ENCODE data around the gene OR4E1.
"Not testable (repeated sequence)": the region's sequence is repeated elsewhere in the genome, so short reads cannot be mapped to it uniquely, and the experiment has no call there.

OR4E1 gene, protein sequence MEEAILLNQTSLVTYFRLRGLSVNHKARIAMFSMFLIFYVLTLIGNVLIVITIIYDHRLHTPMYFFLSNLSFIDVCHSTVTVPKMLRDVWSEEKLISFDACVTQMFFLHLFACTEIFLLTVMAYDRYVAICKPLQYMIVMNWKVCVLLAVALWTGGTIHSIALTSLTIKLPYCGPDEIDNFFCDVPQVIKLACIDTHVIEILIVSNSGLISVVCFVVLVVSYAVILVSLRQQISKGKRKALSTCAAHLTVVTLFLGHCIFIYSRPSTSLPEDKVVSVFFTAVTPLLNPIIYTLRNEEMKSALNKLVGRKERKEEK

DNA sequence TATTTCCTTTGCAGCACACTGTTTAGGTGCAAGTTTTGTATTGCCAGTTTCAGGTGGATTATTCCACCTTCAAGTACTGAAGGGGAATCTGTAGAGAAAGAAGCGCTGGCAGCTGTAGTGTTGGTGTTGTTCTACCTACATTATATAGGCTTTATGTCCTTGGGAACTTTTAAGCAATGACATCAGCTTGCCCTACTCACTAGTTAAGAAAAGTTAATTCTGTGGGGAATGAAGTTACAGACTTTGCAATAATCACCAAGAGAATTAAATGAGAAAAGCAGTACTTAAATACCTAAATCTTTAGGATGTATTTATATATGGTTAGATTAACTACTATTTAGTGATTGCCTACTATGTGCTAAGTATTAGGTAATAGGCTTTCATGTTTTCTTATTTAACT, at the start of gene OR4E1:
Gene OR4E1 (minus strand): TSS at position 101 of the 400 bp plus-strand sequence. CDS start 2,883 bp downstream, outside the sequence.
- no peak for DNase-seq

DNA sequence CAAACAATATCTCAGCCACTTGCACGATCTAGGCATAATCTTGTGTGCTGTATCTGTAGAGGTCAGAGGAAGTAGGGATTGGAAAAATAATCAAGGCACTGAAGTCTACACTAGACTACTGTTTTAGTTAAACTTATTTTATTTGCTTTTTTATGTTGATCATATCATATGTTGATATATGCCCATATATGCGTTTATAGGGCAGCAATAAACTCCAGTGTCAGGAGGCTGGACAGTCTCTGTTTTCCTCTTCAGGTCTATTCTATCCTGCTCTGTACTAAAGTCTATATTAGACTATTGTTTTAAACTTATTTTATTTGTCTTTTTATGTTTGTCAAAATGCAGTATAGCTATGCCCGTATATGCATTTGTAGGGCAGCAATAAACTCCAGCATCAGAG, 47.9 kb upstream of the OR4E1 start:
- no peak for DNase-seq

DNA sequence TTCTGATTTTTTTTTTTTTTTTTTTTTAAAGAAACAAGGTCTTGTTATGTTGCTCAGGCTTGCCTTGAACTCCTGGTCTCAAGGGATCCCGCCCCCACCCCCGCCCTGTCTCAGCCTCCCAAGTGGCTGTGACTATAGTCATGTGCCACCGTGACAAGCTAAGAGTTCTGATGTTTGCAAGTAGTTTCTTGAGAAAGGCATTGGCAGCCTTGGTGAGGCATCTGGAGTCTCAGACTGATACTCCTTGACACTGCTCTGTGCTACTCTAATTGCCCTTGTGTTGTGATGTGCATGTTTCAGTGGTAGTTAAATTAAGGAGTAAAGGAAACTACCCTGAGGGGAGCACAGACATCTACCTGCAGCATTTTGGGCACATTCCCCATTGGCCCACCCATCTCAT, 46.2 kb upstream of the OR4E1 start:
- DNase-seq, result no peak

DNA sequence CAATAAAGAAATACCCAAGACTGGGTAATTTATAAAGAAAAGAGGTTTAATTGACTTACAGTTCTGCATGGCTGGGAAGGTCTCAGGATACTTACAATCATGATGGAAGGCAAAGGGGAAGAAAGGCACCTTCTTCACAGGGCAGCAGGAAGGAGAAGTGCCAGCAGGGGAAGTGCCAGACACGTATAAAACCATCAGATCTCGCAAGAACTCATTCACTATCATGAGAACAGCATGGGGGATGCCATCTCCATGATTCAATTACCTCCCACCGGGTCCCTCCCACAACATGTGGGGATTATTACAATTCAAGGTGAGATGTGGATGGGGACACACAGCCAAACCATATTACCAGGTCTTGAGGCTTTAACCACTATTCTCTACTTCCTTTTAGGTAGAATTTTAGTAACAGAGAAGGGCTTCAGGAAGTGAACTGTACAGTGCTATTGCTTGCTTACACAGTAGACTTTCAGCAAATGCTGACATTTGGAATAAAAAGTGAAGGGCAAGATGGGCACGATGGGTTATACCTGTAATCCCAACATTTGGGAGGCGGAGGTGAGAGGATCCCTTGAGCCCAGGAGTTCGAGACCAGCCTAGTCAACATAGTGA, 40.8 kb upstream of the OR4E1 start:
- DNase-seq, result no peak

DNA sequence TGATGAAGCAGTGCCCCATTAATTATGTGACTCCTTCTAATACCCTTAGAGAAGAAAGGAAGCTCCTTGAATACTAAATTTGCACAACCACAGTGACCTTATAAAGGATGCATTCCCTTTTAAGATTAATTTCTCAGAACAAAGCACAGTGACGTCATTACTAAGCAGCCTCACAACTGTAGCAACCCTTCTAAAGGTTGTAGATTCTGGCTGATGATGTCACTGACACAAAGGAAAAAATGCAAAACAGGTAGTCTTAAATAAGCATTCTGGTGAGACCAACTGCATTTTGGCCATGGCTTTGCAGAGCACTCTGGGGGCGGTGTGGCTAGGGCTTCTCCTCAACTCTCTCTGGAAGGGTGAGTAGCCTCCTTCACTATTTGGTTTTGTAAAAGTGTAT, 38.4 kb upstream of the OR4E1 start:
- no peak for DNase-seq

DNA sequence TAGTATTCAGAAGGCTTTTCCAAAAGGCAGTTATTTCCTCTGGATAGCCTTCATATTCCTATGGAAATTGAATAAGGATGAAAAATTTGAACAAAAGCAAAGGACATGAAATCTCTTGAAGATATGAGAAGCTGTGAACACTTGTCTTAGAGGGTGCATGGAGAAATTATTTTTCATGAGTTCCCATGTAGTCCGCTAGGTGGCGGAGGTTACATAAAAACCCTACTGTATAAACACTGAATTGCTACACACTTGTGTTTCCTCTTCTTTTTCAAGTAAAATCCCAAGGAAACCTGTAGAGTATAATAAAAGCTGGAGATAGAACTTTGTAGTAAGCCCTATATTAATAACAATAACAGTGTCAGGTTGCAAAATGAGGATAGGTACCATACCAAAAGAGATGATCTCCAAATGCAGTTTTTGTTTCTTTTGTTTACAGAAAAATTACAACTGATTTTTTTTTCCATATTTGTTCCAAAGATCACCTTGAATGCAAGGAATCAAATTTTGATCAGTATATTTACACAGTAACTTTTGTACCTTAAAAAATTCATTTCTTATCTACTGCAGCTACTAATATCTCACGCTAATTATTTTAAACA, 37.8 kb upstream of the OR4E1 start:
- DNase-seq, result peak; percentile 4

DNA sequence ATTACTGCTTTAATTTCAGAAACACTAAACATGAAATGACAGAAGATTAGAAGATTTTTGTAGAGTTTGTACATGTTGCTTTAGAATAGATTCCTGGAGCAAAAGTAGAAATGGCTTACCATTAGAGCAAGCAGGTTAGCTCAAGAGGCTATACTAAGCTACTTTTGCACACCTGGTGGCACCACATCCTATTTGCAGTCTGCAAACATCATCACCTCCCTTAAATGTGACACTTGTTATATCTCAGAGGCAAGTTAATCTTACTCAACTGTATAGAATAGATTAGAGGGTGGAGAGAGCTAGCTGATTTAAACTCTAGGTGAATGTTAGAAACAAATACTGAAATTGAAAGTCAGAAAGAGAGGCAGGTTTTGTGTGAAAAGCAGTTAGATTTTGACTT, 30.7 kb upstream of the OR4E1 start:
- no peak for DNase-seq

DNA sequence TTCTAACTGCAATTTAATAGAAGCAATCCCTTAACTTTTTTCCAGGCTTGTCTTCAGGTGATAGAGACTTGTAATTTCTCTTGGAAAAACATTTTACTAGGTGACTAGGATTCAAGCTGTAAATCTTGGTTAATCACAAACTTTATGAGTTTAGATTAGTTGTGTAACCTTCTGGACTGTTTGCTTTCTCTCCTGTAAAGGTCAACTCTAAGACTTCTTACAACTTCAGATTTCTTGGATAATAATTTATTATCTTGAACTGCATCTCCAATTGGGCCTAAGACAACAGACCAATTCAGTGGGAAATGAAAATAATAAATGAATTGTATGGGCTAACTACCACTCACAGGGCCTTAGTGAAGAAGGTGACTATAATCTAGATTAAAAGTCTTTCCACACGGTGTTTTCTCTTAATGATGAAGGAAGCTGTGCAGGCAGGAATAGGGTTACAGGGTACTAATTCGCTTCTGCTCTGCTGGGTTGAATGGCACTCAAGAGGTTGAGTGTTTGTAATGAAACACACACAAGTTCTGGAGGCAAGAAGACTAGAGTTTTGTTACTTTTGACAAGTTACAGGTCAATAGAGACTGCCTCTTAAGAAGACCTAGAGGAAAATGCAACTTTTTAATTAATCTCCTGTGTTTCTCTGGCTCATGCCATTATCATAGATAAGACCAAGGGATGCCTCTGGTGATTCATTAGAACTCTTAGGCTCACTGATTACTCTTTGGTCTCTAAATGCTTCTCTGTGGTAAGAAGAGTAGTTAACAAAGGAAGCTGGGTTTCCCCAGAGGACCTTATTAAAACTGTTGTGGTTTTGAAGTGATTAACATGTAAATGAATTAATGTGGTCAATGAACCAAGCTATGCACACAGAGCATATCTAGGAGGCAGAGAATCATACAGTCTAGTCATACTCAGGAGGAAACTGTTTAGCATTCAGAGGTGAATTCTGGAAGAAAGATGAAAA, 30.0 kb upstream of the OR4E1 start:
- no peak for DNase-seq

DNA sequence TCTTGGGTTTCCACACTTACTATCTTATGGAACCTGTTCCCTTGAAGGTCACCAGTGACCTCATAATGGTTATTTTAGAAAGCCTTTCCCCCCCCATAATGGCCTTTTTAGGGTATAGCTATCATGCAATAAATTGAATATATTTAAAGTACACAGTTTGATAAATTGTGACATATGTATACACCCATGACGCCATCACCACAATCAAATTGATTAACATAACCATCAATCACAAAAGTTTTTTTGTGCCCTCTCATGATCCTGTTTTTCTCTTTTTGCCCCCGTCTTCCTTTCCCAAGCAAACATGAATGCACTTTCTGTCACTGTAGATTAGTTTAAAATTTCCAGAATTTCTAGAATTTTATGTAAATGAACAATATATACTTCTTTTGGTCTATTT, 28.7 kb upstream of the OR4E1 start:
- DNase-seq, result no peak

DNA sequence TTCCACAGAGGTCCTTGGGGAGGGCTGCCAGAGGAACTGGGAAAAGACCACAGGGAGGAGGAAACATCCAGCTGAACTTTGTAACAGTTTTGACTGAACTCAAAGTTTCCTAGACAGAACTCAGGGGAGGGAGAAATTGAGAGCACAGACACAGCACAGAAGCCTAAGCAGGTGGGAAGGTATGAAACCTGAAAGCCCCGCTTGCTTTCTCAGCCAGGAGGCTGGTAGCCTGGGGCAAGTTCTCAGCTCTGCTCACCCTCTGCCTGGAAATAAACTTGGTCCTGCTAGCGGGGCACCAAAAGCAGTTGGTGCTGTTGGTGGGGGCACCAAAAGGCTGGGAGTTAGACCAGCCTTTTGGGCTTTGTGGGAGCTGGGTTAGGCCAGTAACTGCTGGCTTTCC, 25.9 kb upstream of the OR4E1 start:
- DNase-seq, result no peak

DNA sequence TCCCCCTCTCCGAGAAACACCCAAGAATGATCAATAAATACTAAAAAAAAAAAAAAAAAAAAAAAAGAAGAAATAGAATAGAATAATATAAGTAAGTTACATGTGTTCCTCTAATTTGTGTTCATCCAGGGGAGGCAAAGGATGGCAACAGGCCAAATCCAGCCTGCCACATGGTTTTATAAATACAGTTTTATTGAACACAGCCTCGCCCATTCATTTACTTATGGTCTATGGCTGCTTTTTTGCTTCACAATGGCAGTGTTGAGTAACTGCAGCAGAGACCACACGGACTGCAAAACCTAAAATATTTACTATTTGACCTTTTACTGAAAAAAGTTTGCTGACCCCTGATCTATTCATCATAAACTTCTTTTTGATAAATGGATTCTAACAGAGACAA, 24.9 kb upstream of the OR4E1 start:
- not testable (repeated sequence) for DNase-seq

DNA sequence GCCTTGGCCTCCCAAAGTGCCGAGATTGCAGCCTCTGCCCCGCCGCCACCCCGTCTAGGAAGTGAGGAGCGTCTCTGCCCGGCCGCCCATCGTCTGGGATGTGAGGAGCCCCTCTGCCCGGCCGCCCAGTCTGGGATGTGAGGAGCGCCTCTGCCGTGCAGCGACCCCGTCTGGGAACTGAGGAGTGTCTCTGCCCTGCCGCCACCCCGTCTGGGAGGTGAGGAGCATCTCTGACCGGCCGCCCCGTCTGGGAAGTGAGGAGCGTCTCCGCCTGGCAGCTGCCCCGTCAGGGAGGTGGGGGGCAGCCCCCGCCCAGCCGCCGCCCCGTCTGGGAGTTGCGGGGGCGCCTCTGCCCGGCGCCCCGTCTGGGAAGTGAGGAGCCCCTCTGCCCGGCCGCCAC, 24.0 kb upstream of the OR4E1 start:
- not testable (repeated sequence) for DNase-seq

DNA sequence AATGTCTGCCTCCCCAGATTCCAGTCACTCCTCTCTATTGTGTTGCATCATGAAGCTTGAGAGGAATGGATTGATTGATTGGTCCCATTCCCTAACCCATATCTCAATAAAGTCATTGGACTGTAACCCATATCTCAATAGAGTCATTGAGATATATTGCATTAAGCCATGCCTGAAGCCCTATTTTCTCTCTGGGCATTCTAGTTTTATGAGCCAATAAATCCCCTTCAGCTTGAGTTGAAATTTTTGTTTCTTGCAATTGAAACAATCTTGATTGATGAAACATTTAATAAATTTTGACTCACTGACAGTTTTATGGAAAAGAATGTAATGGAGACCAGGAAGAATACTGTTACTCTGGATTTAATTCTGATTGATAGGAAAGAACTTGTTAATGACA, 20.8 kb upstream of the OR4E1 start:
- no peak for DNase-seq

DNA sequence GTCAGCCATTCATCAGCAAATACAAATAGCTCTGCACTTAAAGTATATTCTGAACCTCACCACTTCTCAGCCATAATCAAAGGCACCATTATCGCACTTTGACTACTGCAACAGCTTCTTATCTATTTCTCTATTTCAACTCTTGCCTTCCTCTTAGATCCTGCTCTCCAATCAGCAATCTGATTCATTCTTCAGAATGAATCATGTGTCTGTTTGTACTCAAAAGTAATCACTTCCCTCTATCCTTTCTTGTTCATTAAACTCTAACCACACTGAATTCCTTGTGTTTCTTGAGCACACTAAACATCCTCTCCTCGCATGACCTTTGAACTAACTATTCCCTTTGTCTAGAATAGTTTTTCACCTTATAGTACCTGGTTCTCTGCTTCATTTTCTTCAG, 12.8 kb upstream of the OR4E1 start:
- no peak for DNase-seq

DNA sequence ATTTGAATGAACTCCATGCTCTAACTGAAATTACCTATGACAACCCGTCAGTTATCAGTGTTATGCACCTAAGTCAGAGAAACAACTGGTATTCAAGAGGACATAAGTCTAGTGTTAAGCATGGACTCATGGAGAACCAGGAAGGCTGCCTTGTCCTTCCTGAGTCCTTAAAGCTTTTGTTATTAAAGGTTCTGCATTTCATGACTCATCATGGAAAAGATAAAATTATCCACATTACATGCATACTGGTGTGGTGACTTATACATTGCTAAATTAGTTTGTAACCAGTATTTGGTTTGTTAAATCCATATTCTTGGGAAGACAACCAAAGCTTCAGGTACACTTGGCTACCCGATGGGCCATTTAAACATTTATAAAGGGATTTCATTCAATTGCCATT, 6.5 kb upstream of the OR4E1 start:
- DNase-seq, result no peak

DNA sequence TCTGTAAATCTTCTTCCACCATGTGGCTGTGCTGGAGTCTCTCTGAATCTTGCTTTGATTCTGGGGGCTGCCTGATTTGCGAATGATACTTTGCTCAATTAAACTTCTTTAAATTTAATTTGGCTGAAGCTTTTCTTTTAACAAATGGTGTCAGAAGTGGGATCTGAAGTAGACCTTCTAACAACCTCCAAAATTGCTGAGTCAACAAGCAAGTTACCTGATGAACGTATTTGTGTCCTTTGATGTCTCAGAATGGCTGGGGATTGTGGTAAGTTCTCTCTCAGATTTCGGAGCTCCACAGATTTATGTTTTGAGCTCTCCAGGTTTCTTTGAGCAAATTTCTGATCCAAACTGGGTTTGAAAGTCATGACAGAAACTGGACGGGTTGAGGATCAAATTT, 1.9 kb upstream of the OR4E1 start:
- DNase-seq, result no peak

DNA sequence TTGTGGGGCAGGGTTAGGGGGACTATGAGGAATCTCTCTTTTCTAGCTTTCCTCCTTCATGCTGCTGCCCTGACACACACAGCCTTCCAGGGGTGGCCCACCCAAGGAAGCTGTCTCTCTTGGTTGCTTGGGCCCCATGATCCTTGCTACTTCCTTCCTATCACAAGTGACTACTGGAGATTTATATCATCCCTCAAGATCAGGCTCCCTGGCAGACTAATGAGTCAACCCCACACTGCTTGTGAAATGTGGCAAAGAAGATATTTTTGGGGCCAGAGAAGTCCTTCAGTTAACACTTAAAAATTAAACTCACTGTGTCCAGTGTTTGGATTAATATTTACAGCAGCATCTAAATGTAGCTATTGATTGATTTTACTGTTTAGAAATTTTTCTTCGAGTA, 1.5 kb downstream of the OR4E1 start:
- no peak for DNase-seq

DNA sequence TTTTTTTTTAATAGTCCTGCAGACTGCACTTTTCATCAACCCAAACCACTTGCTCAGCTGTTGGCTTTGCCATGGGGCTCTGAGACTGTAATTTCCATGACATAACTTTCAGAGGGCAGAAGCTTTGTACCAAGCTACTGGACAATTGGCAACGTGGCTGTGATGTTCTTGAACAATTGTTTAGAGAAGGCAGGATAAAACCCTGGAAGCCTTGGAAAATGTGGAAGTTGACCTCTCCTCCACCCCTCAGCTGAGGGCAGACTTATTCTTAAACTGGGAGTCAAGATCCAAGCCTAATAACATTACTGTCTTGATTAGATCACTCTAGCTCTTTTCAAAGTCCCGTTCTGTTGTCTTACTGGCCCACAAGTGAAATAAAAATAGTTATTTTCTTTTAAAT, 2.2 kb downstream of the OR4E1 start:
- no peak for DNase-seq

DNA sequence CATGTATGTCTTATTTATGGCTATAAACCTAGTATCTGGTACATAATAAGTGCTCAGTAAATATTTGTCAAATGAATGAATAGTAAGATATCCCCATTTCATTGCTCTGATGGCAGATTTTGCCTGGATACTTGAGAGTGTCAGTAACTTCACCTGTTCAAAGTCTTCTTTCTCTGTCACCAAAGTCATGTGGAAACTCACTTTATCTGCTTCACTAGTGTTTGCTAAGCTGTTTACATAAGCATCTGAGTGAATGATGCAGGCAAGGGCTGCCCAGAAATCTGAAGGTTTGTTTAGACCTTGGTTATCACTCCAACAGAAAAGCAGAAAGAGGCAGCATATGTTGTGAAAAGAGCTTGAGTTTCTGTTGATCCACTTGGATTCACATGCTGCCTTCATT, 4.3 kb downstream of the OR4E1 start:
- no peak for DNase-seq

DNA sequence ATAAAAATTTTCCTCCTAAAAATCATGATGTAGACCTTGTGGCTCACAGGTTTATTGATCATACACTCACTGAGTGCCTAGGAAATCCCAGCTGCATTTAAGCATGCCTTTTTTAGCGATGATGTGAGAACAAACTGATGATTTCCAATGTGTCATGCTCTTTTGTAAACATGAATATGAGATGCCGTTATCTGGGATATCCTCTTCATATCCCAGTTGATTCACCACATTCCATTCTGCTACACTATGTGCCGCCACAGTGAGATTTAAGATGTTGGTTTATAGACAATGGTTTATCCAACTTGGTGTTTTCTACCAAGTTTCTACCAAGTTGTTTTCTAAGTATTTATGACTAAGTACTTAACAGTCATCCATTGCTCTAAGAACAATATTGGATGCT, 5.2 kb downstream of the OR4E1 start:
- no peak for DNase-seq

DNA sequence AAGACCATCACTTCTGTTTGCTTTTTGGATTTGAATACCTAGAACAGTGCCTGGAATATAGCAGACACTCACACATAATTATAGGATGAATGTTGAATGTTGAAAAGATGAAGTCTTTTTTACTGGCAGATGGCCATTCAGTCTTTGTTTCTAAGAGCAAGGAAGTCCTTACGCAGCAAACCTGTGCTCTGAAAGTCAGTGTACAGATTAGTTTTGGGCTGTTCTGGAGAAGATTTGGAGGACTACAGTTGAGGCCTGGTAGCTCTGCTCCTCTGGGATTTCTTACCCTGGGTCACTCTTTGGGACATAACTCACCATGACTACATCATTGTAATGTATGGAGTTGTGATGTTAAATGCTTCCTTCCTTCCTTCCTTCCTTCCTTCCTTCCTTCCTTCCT, 16.6 kb downstream of the OR4E1 start:
- DNase-seq, result no peak

DNA sequence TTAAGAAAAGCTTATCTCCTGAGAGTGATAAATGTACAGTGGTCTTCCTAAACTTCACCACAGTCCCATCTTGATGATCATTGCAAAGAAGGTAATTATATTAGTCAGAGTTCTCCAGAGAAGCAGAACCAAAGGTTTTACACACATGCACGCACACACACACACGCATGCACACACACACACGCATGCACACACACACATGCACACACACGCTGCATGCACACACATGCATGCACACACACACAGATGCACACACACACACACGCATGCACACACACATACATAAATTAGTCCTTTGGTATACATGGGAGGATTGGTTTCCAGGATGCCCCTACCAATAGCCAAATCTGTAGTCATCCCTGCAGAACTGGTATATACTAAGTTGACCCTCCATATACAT, 19.4 kb downstream of the OR4E1 start:
- no peak for DNase-seq

DNA sequence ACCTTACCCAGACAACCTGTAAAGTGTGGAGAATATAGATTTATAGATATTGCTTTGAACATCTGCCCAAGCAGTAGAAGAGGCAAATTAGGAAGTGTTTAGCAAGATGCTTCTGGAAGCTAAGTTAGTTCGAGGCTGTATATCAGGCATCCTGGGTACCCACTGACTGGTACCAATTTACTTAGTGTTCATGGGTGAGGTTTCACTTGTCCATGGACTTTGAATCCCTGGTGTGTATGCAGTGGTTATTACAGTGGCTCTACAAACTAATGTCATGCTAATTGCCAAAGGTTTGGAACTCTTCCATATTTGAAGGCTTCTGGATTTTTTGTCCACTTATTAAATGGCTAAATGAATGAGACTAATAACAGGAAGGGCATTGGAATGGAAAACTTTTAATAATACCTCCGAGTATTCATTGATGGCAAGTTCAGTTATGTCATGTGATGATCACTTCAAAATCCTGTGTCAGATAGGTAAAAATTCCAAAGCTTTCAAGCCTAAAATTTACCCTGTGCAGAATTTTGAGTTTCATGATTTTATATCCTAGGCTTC, 20.2 kb downstream of the OR4E1 start, which contains the start of gene OR4E2:
Gene OR4E2 (plus strand): TSS at position 505 of the 555 bp plus-strand sequence. CDS start 11,248 bp downstream, outside the sequence.
- DNase-seq, result no peak
